Upper lobe of right lung (tissue), 1 donor: ENCODE data around the gene GNAT2. TPM values are rescaled to one million over a fixed set of nuclear protein-coding genes. Genes with fewer than 3 reads are reported as not detected.
A peak's percentile ranks its signal among the peaks of the same experiment; 100 is the strongest.

Experiments
- ATAC-seq: fragments of 200-7000 bp; cut with Tn5 transposase; one replicate; pipeline ENCODE4 v1.9.1; 2020; ENCODE audit warnings: mild to moderate bottlenecking, moderate library complexity
- DNase-seq: peaks from one replicate; pipeline ENCODE4 v3.0.0-alpha.2; 2020
- H3K27ac ChIP-seq: fragments of 200-600 bp; one replicate; pipeline ENCODE4 v1.8.0; 2022
- H3K27me3 ChIP-seq: fragments of 200-600 bp; one replicate; pipeline ENCODE4 v1.8.0; 2022; ENCODE audit warnings: mild to moderate bottlenecking
- H3K36me3 ChIP-seq: fragments of 200-600 bp; one replicate; pipeline ENCODE4 v1.8.0; 2022
- H3K4me1 ChIP-seq: fragments of 200-600 bp; one replicate; pipeline ENCODE4 v1.8.0; 2022
- H3K4me3 ChIP-seq: fragments of 200-600 bp; one replicate; pipeline ENCODE4 v1.8.0; 2022; ENCODE audit warnings: mild to moderate bottlenecking
- H3K9me3 ChIP-seq: fragments of 200-600 bp; one replicate; pipeline ENCODE4 v1.8.0; 2022
- intact Hi-C: fragments of 100-400 bp; cut with DNase I; formaldehyde crosslinking; loops from one replicate; pipeline ENCODE4 v1.11.0; 2022
- total RNA-seq: library from RNA; stranded (reverse); fragmentation: NEBNext Ultra II Directional; extraction: Animal tissue kit (Norgen Biotek cat#: 25700); gene quantifications from one replicate; pipeline ENCODE4 v1.2.1, GENCODE V29; 2021
- TF ChIP-seq, protein P1 (sequence below): fragments of 200-600 bp; IDR thresholded peaks from one replicate; pipeline ENCODE4 v1.8.0; 2022; ENCODE audit warnings: antibody characterized with exemption
- donor health status: DM: no; HTN: yes; CAD: no; lungs with severe emphysema.

GNAT2 gene
- total RNA-seq, 1 donor from 2014 or later, result not detected

DNA sequence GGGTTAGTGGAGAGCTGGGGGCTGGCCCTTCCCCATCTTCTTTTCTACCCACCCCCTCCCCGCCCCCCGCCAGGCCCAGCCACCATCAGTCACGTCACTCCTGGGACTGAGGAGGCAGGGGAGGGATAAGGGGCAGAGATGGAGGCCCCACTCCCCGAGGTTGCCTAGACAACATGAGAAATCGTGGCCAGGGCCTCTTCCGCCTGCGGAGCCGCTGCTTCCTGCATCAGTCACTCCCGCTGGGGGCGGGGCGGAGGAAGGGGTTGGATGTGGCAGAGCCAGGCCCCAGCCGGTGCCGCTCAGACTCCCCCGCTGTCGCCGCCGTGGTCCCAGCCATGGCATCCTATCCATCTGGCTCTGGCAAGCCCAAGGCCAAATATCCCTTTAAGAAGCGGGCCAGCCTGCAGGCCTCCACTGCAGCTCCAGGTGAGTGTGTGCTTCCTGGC lies 1.4 kb upstream of the GNAT2 start:
- Histone ChIP-seq H3K36me3 (no peaks in the 10 kb centered on the region), H3K4me3 (peak overlapping the region; percentile 83), H3K27me3 (no peaks in the 10 kb centered on the region), H3K9me3 (no peaks in the 10 kb centered on the region), H3K4me1 (peaks cover 52% of the 10 kb centered on the region), H3K27ac (peak overlapping the region; percentile 82)
- peak; percentile 96 for DNase-seq
- intact Hi-C loops, result no loop called here
- TF ChIP-seq, protein P1, sequence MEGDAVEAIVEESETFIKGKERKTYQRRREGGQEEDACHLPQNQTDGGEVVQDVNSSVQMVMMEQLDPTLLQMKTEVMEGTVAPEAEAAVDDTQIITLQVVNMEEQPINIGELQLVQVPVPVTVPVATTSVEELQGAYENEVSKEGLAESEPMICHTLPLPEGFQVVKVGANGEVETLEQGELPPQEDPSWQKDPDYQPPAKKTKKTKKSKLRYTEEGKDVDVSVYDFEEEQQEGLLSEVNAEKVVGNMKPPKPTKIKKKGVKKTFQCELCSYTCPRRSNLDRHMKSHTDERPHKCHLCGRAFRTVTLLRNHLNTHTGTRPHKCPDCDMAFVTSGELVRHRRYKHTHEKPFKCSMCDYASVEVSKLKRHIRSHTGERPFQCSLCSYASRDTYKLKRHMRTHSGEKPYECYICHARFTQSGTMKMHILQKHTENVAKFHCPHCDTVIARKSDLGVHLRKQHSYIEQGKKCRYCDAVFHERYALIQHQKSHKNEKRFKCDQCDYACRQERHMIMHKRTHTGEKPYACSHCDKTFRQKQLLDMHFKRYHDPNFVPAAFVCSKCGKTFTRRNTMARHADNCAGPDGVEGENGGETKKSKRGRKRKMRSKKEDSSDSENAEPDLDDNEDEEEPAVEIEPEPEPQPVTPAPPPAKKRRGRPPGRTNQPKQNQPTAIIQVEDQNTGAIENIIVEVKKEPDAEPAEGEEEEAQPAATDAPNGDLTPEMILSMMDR, result no peak
- ATAC-seq, result peak; percentile 81

DNA sequence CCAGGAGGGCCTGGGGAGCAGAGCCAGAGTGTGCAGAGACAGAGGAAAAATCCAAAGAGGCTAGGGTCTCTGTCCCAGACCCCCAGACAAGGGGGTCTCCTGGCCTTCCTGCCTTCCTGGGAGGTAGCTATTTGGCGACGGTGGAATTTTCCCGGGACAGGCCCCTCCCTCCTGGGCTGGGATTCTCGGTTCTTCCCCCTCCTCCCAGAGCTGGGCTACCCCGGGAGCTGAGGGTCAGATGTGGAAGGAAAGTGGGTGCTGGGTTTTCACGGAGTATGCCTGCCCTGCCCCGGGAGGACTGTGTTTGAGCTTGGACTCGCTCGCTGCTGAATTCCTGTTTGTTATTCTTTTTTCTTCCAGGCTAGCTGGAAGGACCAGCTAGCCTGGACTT lies 980 bp upstream of the GNAT2 start:
- H3K36me3 ChIP-seq, result no peaks in the 10 kb centered on the region
- ATAC-seq (peak; percentile 2), DNase-seq (peak; percentile 66)
- H3K27ac ChIP-seq, result peak overlapping the region; percentile 82
- TF ChIP-seq, protein P1, result no peak
- no peaks in the 10 kb centered on the region for H3K9me3 ChIP-seq
- H3K4me3 ChIP-seq, result peak overlapping the region; percentile 83
- intact Hi-C loops, result no loop called here
- H3K4me1 ChIP-seq, result peaks cover 53% of the 10 kb centered on the region
- no peaks in the 10 kb centered on the region for H3K27me3 ChIP-seq

DNA sequence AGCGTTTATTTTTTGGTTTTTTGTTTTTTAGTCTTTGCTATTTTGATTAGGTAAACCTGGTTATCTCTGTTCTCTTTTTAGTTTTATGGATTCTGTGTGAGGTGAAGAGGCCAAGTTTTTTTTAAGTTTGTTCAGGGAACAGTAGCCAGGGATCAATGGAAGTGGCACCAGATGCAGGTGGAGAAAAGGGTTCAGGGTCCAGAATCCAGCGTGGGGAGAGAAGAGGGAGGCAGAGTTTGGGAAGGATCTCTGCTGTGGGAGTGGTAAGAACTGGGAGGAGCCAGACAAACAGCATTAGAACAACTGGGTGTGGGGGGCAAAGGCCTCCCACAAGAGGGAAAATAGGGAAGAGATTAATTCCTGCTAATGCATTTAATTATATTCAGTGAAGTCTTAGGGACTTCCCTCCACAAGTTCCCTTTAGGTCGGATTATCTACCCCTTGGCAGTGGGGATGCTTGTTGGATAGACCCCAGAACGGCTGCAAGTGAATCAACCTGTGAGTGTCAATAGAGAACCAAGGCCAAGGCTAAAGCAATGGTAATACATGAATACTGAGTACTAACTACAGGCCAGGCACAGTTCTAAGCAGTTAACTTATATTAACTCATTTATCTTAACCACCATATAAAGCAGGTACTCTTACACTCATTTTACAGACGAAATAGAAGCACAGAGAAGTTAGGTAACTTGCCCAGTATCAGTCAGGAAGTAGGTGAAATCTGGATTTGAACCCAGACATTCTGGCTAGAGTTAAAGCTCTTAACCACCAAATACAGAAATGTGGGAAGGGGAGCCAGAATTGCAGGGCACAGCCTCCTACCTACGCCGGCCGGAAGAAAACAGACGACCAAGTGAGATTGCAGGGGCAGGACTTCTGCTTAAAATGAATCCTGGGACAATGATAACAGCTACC lies 498 bp downstream of the GNAT2 start:
- H3K4me3 ChIP-seq, result peak overlapping the region; percentile 83
- H3K4me1 ChIP-seq, result peaks cover 44% of the 10 kb centered on the region
- no peaks in the 10 kb centered on the region for H3K27me3 ChIP-seq
- TF ChIP-seq, protein P1, result no peak
- DNase-seq (no peak), ATAC-seq (no peak)
- H3K27ac ChIP-seq, result peak overlapping the region; percentile 82
- no peaks in the 10 kb centered on the region for H3K36me3 ChIP-seq
- intact Hi-C loops, result no loop called here
- no peaks in the 10 kb centered on the region for H3K9me3 ChIP-seq

DNA sequence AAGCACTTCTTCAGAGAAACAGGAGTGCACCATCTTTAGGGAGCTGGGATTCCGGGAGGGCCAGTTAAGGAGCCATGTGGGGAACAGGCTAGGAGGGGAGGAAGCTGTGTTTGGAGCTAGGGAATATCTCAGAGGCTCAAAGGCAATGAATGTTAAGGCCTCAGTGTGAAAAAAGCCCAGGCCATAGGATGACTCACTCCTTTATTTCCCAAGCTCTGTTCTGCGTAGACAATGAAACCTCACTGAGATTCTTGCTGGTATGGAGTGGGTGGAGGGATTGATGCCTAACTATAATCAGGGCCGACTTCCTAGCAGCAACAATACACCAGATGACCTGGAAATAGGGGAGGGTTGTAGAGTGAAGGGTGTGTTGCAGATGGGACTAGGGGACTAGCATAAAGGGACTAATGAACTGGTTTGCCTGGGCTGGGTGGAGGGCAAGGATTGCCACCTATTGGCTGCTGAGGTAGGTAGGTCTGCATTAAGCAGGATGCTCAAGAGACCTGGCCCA lies 2.1 kb downstream of the GNAT2 start:
- Histone ChIP-seq H3K27me3 (no peaks in the 10 kb centered on the region), H3K4me1 (peaks cover 28% of the 10 kb centered on the region), H3K9me3 (no peaks in the 10 kb centered on the region), H3K27ac (peak overlapping the region; percentile 68), H3K36me3 (no peaks in the 10 kb centered on the region), H3K4me3 (no peak overlapping the region)
- DNase-seq, result no peak
- TF ChIP-seq, protein P1, result no peak
- intact Hi-C loops, result no loop called here
- ATAC-seq, result peak; percentile 24

DNA sequence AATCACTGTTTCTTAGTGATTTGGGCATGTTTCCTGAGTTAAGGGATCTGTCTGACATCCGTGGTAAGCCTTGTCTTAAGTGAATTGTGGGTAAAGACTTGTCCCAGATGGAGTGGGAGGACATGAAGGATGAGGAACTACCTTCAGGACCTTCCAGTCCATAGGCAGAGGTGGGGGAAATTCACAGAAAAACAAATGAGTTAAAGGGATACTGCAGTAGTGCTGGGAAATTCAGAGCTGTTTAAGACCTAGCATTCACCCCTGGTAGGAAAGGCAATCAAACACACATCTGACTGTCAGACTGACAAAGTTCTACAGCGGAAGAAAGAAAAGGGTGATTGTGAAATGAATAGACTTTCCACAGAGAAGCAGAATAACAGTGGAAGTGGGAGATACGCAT lies 3.0 kb downstream of the GNAT2 start:
- Histone ChIP-seq H3K9me3 (no peaks in the 10 kb centered on the region), H3K4me1 (peaks cover 21% of the 10 kb centered on the region), H3K36me3 (no peaks in the 10 kb centered on the region), H3K4me3 (no peak overlapping the region), H3K27me3 (no peaks in the 10 kb centered on the region), H3K27ac (peak overlapping the region; percentile 68)
- intact Hi-C loops, result no loop called here
- TF ChIP-seq, protein P1, result no peak
- ATAC-seq, result no peak
- no peak for DNase-seq
